Activated CD8-positive, alpha-beta memory T cell treated with anti-CD3 and anti-CD28 coated beads, Interleukin-2, amount 50 U/mL, for 1 hour (primary cell): ENCODE measurements around the gene FXYD3.
"Not testable (repeated sequence)": the region's sequence is repeated elsewhere in the genome, so short reads cannot be mapped to it uniquely, and the experiment has no call there.

ENCODE experiments used
- DNase-seq: peaks from one replicate; pipeline ENCODE4 v3.0.0-alpha.2; 2020; ENCODE audit errors: extremely low read depth

The FXYD3 gene

GRCh38 chr19:35086455-35086854 lies 29.2 kb upstream of the FXYD3 start:
- DNase-seq, result no peak

- DNase-seq, result no peak
These were observed 28.2 kb upstream of the FXYD3 start for GRCh38 chr19:35087393-35087792.

DNA sequence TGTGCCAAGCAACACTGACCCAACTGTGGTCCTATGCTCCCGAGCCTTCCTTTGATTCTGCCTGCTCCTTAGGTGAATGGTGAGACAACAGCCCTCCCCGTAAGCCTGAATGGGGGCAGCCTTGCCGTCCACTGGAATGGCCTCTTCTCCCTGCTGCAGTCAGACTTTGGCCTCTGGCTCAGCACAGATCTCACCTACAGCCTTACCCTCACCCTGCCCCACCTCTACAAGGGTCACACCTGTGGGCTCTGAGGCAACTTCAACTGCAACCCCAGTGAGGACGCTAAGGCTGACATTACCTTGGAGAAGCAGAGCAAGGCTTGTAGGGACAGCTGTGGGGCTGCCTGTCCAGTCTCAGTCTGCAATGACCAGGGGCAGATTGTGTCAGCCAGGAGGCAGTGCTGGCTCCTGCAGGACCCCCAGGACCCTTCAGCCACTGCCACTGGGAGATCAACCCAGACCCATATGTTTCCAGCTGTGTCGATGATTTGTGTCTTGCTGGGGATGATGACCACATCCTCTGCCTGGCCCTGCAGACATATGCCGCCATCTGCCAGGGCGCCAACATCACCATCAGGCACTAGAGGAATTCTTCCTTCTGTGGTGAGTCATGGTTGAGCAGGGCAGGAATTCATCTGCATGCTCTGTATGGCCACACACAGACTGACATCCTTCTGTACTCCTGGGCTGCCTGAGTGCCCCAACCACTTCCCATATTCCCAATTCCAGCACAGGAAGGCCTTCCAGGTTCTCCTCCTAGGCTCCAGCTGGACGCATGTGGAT lies 27.3 kb upstream of the FXYD3 start:
- DNase-seq, result no peak

DNA sequence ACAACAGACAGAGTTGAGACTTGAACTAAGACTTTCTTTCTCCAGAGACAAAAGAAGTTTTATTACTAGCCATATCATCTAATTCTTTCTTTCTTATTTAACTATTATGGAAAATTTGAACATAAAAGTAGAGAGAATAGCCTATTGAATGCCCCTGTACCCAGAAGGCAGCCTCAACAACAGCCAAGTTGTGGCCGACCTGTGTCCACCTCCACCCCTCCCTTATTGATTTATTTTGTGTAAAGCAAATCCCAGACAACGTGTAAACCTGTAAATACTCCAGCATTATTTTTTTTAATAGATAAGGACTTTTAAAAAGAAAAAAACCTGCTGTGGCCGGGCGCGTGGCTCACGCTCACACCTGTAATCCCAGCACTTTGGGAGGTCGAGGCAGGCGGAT lies 26.1 kb upstream of the FXYD3 start:
- no peak for DNase-seq

GRCh38 chr19:35090160-35090505 lies 25.5 kb upstream of the FXYD3 start:
- no peak for DNase-seq

GRCh38 chr19:35090506-35091214 lies 25.0 kb upstream of the FXYD3 start:
- no peak for DNase-seq

GRCh38 chr19:35093430-35093829 lies 22.2 kb upstream of the FXYD3 start:
- DNase-seq, result no peak

DNA sequence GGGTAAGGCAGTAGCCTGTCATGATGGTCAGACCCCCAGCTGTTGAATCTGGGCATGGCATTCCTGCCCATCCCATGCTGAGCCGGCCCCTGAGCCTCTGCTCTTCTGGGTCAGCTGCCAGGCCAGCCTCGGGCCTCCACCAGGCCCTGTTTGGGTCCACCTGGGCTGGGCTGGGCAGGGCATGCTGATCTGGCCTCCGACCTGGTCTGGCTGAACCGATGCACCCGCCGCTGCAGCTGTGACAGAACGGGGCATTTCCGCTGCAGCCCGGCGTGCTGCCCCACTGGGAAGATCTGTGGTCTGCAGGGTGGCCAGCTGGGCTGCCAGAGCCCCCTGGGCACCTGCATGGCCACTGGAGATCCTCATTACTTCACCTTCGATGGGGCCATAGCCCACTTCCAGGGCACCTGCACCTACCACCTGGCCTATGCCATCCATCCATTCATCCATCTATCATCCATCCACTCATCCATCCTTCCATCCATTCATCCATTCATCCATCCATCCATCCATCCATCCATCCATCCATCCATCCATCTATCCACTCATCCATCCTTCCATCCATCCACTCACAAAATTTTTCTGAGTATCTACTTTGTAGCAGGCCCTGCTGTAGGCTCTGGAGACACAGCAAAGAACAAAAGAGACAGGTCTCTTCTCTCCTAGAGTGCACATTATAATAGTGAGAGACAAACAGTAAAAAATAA lies 21.5 kb upstream of the FXYD3 start:
- no peak for DNase-seq

DNA sequence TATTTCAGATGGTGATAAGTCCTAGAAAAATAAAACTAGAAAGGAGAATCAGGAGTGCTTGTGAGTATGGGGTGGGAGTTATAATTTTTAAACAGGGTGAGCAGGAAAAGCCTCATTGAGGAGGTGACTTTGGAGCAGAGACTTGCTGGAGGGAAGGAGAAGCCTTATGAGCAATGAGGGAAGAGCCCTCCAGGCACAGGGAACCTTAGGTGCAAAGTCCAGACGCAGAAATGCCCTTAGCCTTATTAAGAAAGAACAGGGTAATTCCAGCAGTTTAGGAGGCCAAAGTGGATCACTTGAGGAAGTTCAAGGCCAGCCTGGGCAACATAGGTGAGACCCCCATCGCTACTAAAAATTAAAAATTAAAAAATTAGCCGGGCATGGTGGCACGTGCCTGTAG lies 21.0 kb upstream of the FXYD3 start:
- no peak for DNase-seq

- no peak for DNase-seq
These were observed 19.8 kb upstream of the FXYD3 start for GRCh38 chr19:35095667-35096368.

DNA sequence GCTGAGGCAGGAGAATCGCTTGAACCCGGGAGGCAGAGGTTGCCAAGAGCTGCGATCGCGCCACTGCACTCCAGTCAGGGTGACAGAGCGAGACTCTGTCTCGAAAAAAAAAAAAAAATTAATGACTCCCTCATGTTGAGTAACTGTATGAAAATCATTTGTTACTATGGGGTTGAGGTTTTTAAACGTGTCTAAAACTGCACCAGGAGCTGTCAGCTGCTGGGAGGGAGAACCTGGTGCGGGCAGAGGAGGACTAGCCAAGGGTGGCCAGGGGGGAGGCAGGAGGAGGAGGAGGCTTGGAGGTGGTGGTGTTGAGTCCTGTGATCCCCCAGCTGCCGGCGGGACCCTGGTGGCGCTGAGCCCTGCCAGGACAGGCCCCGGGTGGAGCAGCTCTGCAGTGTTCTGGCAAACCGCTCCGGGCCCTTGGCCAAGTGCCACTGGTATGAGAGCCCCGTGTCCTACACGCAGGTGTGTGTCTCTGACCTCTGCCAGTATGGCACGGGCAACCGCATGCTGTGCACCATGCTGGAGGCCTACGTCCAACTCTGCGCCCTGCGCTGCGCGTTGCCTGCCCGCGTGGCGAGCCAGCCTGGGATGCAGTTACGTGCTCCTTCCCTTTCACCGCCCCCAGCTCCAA lies 17.1 kb upstream of the FXYD3 start:
- no peak for DNase-seq

DNA sequence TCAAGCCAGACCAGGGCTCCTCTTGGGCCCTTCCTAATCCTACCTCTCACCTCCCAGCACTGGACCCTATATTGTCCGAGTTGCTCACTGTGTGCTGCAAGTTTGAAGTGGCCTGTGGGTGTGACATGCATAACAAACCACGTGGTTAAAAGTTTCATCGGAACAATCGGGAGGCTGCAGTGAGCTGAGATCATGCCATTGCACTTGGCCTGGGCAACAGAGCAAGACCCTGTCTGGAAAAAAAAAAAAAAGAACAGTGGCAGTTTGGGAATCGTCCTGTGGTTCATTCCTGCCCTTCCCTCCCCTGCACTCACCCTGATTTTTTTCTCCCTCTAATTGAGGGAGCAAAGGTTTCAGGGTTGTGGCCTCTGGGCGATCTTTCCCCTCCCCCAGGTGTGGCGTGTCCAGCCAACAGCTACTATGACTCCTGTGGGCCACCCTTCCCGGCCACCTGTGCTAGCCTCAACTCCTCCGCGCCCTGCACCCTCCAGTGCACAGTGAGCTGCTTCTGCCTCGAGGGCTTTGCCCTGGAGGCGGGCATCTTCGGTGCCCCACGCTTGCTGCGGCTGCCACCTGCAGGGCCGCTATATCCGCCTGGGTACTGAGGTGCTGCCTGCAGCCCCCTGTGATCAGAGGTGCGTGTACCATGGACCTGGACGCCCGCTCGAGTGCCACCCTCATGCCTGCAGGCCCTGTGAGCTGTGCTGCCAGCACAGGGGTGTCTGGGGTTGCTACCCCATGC lies 16.3 kb upstream of the FXYD3 start:
- DNase-seq, result no peak

DNA sequence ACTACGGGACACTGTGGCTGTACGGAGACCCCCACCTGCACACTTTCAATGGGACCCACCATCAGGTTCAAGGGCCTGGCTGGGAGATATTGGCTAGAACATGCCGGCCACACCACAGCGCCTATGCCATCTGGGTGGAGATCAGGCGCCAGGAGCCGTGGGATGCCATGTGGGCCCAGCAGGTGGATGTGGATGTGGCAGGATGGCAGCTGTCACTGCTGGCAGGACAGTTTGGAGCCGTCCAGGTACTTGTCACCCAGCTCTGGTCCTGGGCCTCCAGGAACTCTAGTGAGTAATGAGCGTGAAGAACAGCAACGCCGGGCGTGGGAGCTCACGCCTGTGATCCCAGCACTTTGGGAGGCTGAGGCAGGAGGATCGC lies 15.7 kb upstream of the FXYD3 start:
- DNase-seq, result no peak

DNA sequence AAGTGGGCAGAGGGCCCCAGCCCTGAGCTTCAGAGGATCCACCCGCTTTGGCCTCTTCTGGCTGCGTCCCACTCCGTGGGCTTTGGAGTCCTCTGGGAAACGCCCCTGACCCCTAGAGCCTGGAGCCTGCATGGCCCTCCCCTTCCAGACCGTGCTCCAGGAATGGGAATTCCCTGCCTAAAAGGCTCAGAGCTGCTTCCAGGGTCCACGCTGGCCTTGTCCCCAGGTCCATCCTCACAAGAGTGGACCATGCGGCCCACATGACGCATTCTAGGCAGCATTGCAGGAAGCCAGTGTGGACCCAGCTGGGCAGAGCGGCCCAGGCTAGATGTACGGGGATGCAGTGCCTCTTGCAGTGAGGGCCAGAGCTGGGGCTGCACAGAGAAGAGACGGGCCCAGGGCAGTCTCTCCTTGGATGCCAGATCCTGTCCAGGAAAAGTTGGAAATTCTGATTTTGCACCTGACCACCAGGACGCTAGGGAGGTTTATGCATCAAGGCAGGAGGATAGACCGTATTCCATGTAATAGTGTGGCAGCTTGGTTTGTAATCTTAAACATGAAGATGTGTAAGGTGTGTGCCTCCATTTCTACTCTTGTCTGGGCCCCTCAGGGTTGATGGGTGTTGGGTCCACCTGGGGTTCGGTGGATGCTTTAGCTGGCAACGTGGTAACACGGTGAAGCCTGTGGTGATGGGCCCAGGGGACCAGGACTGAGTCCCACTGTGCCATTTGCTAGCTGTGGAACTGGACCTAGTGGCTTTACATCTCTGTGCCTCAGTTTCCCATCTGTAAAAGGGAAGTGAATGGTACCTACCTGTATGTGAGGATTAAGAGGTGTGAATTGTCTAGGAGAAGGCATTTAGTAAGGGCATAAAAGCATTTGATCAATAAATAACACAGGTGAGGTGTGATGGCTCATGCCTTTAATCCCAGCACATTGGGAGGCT lies 14.8 kb upstream of the FXYD3 start:
- DNase-seq, result no peak

DNA sequence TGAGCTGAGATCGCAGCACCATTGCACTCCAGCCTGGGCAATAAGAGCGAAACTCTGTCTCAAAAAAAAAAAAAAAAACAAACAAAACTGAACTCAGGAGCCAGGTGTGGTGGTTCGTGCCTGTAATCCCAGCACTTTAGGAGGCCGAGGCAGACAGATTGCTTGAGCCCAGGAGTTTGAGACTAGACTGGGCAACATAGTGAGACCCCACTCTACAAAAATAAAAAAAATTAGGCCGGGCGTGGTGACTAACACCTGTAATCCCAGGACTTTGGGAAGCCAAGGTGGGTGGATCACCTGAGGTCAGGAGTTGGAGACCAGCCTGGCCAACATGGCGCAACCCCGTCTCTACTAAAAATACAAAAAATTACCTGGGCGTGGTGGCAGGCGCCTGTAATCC lies 13.7 kb upstream of the FXYD3 start:
- not testable (repeated sequence) for DNase-seq

GRCh38 chr19:35103614-35104013 lies 12.0 kb upstream of the FXYD3 start:
- DNase-seq, result not testable (repeated sequence)

GRCh38 chr19:35104361-35104760 lies 11.3 kb upstream of the FXYD3 start:
- DNase-seq, result no peak

- DNase-seq, result no peak
These were observed 10.6 kb upstream of the FXYD3 start for GRCh38 chr19:35105047-35105410.

- no peak for DNase-seq
These were observed 10.0 kb upstream of the FXYD3 start for GRCh38 chr19:35105411-35106290.
